SH-SY5Y (cell line): ENCODE measurements around the gene SOS2.

Source experiments
- GATA2 ChIP-seq: IDR thresholded peaks from 2 replicates; pipeline ENCODE4 v1.6.1; 2011; ENCODE audit warnings: mild to moderate bottlenecking, low read depth, low read length
- GATA3 ChIP-seq: IDR thresholded peaks from 2 replicates; pipeline ENCODE4 v1.6.1; 2011; ENCODE audit warnings: low read depth, mild to moderate bottlenecking, low read length, moderate library complexity

DNA sequence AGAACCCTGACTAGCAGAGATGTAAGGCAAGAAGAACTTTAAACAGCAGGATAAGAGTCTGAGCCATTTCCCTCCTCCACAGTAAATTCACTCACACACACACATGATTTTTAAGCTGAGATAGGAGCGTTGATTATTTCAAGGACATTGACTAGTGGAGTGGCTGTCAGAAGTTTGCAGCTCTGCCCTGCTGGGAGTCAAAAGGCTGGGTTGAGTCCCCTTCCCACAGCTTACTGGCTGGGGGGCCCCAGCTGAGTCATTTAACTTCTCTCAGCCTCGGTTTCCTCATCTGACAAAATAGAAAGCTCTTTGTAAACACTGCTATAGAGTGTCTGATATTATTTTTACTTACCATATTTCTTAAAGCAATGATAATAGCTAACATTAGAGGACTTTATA lies 143.3 kb downstream of the SOS2 start:
- TF ChIP-seq GATA2 (no peak), GATA3 (no peak)
